HK-2 (cell line): ENCODE data around the gene KCTD19.

Experiments used
- DNase-seq: peaks from one replicate; pipeline ENCODE4 v3.0.0-alpha.2; 2018; ENCODE audit not compliant: unreplicated experiment

KCTD19 gene

DNA sequence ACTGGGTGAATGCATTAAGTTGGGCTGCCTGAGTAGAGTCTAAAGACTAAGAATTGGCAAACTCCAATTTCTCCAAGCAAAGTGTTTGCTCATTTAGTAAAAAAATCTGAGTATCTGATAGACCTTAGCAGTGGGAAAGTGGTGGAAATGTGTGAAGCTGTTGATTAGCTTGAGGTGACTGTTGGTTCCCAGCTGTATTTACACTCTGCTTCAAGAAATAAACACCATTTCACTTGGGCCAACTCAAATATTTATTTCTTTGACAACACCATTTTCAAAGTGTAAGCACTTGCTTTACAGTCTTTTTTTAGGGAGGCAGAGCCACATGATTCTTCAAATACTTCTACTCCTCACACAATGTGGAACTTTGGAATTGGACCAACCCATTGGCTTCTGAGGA lies 8.7 kb downstream of the KCTD19 start:
- no peak for DNase-seq

DNA sequence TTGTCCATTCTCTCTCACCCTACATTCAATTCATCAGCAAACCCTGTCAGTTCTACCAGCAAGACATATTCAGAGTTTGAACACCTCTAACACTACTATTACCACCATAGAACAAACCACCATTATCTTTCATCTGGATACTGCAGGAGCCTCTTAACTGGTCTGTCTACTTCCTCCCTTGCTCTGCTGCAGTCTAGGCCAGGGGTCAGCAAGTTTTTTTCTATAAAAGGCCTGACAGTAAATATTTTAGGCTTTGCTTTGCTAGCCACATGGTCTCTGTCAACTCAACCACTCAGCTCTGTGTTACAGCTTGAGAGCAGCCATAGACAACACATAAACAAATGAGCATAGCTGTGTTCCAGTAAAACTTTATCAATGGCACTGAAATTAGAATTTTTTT lies 13.8 kb downstream of the KCTD19 start:
- DNase-seq = no peak

GRCh38 chr16:67311607-67312488 lies 14.7 kb downstream of the KCTD19 start:
- DNase-seq = peak; percentile 88

DNA sequence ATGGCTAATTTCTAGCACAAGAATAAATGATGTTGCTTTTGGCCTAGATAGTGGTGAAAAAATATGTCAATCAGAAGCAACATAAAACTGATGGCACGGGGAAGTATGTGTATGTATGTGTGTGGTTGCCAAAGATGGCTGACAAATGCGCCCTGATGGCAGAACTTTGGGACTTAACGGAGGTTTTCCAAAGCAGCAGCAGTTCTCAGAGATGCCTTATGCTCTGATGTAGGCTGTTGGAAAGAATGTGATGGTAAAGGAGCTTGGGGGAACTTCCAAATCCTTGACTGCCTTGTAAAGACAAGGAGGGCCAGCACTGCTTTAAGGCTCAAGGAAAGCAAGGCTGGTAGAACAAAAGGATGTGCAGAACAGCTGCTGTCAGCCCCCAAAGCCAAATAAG lies 16.0 kb downstream of the KCTD19 start:
- DNase-seq = no peak

- no peak for DNase-seq
Observed at GRCh38 chr16:67305216-67306071, 21.1 kb downstream of the KCTD19 start.

- DNase-seq = no peak
Observed at GRCh38 chr16:67304020-67304419, 22.5 kb downstream of the KCTD19 start.

GRCh38 chr16:67302970-67303369 lies 23.6 kb downstream of the KCTD19 start:
- DNase-seq = no peak

DNA sequence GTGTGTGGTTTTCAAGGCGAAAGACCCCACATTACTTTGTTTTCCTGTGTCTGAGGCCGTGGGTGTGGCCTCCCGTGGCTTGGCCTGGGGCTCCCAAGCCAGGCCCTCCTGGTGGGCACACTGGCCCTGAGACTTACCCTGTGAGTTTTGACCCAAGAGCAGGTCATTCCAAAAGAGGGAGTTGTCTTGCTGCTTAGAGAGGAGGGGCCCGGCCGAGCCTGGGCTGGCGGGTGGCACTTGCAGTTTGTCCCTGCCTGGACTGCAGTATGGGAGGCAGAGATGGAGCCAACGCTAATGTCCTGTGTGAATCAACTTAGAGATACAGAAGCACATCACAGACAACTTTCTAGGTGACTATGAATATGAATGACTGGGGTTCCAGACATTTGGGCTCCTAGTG lies 24.5 kb downstream of the KCTD19 start:
- DNase-seq = no peak

DNA sequence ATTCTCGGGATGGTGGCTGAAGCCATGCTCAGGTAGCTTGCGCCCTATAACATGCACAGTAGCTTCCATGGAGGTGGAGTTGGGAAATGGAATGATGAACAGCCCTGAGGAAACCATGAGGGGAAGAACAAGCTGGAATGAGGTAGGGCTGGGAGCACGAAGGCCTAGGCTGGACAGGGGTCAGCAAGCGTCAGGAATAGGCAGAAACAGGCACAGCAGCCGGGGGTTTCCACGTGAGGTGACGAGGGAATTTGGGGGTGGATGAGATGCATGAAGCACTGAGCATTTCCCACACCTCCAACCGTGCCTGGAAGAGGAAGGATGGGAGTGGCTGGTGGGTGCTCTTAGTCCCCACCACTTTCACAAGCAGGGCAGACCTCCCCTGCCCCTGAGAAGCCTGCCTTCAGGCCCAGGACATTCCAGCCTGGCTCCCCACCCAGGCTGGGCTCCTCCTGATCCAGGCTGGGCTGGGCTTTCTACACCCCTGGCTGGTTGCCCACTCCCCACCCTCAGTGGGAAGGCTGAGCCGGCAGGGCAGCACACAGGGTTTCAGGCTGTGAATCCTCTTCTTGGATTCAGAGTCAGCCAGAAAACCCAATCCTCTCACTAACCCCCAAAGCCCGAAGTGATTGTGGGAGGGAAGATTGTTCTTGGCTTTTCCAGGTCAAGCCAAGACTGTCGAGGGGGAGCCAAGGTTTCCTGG lies 25.3 kb downstream of the KCTD19 start:
- DNase-seq = no peak

DNA sequence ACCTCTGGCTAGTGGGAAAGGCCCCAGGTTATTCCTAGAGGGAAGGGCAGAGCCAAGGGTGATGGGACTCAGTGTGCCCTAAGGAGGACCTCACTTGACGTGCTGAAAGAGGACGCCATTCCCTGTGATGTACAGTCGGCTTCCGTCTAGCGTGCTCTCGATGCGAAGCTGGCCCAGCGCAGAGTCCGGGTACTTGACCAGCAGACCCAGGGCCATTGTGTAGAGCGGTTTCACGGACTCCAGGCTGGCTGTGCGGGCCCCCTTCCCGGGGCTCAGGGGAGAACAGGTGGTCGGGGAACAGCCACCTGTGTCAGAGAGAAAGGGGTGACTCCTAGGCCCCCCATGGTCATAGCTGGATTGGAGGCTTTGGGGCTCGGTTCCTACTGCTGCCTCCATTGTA lies 27.3 kb downstream of the KCTD19 start:
- DNase-seq = no peak

GRCh38 chr16:67298277-67298676 lies 28.3 kb downstream of the KCTD19 start:
- DNase-seq = no peak

DNA sequence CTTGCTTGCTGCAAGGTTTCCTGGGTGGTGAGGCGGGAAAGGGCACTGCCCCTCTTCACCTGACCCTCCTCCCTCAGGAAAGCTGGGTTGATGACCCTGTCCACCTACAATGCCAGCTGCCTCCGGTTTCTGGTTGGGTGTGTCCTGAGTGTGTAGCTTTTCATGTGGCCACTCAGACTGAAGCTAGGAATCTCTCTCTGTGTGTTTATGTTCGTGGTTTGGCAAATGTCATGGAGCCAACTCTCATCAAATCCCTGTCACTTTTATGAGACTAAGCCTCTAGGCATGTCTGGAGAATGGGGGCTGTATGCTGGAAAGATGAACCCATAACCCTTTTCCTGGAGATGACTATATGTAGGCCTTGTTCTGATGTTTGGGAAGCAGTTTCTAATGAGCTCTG lies 30.1 kb downstream of the KCTD19 start:
- DNase-seq = no peak

DNA sequence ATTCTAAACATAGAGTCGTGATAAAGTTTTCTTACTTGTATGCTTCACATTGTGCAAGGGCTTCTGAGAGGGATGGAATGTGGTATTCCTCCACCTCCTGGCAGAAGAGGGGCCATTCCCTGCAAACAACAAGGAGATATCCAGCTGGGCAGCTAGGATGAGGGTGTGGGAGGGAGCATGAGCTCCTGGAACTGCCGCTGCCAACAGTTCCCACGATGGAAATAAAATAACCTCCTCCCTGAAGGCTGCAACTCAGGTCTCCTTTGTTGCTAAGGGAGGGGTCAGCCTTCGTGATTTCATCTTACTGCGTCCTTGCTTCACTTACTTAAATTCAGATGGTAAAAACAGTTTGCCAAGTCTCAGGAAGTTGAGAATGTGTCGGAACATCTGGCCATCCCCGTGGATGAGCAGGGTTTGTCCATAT lies 31.6 kb downstream of the KCTD19 start:
- no peak for DNase-seq

- DNase-seq = no peak
Observed at GRCh38 chr16:67294171-67294757, 32.3 kb downstream of the KCTD19 start.

GRCh38 chr16:67291461-67291860 lies 35.1 kb downstream of the KCTD19 start:
- no peak for DNase-seq

GRCh38 chr16:67287960-67288359 lies 38.6 kb downstream of the KCTD19 start:
- DNase-seq = no peak

- no peak for DNase-seq
Observed at GRCh38 chr16:67286441-67287235, 39.9 kb downstream of the KCTD19 start.

- no peak for DNase-seq
Observed at GRCh38 chr16:67284699-67285646, 41.6 kb downstream of the KCTD19 start.

DNA sequence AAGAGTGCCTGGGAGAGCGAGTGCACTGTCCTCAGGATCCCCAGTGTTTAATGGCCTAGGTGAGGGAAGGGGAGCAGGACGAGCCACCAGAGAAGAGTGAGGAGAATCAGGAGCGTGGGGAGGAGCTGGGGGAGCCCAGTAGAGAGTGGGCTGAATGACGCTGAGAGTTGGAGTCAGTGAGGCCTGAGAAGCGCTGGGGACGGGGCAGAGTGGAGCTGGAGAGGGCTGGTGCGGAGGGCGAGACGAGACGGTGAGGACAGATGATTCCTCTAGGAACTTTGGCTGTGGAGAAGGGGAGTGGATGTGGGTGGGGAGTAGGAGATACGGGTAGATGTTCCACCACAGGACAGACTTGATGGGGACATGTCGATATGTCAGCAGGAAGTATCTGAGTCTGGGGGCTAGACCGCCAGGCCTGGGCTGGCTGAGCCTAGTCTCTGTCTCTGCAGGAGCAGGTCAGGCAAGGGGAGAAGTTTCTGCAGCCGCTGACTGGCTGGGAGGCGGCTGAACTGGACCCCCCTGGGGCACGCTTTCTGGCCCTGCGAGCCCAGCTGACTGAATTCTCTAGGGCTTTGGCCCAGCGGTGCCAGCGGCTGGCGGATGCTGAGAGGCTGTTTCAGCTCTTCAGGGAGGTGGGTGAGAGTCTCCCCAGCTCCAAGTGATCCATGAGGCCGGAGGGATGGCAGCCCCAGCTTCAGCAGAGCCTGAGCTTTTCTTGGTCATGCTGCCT lies 42.5 kb downstream of the KCTD19 start:
- no peak for DNase-seq
